ENCODE data around the gene PHACTR1.

DNA sequence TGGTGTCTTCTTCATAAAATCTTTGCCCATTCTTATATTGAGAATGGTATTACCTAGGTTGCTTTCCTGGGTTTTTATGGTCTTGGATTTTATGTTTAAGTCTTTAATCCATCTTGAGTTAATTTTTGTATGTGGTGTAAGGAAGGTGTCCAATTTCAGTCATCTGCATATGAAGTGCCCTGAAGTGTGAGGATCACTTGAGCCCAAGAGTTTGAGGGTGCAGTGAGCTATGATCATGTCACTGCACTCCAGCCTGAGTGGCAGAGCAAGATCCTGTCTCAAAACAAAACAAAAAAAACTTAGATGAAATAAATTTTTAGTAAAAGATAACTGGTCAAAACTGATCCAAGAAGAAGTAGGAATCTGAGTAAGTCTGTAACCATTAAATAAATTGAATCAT is 396.4 kb downstream of the PHACTR1 start:
- TF ChIP-seq, protein P1, sequence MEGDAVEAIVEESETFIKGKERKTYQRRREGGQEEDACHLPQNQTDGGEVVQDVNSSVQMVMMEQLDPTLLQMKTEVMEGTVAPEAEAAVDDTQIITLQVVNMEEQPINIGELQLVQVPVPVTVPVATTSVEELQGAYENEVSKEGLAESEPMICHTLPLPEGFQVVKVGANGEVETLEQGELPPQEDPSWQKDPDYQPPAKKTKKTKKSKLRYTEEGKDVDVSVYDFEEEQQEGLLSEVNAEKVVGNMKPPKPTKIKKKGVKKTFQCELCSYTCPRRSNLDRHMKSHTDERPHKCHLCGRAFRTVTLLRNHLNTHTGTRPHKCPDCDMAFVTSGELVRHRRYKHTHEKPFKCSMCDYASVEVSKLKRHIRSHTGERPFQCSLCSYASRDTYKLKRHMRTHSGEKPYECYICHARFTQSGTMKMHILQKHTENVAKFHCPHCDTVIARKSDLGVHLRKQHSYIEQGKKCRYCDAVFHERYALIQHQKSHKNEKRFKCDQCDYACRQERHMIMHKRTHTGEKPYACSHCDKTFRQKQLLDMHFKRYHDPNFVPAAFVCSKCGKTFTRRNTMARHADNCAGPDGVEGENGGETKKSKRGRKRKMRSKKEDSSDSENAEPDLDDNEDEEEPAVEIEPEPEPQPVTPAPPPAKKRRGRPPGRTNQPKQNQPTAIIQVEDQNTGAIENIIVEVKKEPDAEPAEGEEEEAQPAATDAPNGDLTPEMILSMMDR (IDR thresholded peaks at IDR 0.05; ENCODE audit: insufficient read depth, low read depth, low read length): no peak
- TF ChIP-seq EZH2 (IDR thresholded peaks at IDR 0.05; ENCODE audit: insufficient read depth, low read length): no peak

Data from astrocyte (in vitro differentiated cells and primary cell).